HG03039 (cell line): ENCODE results near the gene MYL5.
"Not testable (repeated sequence)": the region's sequence is repeated elsewhere in the genome, so short reads cannot be mapped to it uniquely, and the experiment has no call there.

ENCODE experiments used
- ATAC-seq: cut with Tn5 transposase; IDR thresholded peaks from one replicate; pipeline ENCODE4 v1.9.1; 2021; ENCODE audit warnings: mild to moderate bottlenecking, moderate library complexity; ENCODE audit not compliant: unreplicated experiment

Gene MYL5

DNA sequence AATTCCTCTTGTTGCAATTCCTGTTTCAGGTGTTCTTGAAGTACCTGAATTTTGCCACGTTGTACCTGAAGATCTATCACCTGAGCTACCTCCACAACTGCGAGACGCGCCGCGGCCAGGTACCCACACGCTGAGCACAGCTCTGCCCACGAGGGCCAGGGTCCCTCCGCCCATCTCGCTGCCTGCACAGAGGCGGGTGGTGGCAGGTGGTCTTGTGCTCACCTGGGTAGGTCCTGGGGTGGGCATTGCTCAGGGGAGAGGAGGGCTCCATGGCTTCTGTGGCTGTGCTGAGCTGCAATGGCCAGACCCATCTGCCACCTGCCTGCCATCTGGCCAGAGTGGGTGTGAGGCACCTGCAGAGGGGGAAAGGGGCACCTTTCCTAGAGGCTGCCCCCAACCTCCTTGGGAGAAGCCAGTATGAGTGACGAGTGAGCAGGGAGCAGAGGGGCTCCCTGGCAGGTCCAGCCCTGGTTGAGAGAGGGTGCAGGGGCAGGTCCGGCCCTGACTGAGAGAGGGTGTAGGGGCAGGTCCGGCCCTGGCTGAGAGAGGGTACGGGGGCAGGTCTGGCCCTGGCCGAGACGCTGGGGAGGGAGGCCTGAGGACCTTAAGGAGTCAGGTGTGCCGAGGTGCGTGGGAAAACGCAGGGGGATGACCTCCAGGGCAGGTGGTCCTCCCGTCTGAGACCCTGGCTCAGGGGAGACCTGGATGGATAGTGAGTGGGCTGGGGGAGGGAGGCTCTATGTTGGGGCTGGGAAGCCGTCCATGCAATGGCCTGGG is 38.3 kb upstream of the MYL5 start:
- ATAC-seq, result no peak

DNA sequence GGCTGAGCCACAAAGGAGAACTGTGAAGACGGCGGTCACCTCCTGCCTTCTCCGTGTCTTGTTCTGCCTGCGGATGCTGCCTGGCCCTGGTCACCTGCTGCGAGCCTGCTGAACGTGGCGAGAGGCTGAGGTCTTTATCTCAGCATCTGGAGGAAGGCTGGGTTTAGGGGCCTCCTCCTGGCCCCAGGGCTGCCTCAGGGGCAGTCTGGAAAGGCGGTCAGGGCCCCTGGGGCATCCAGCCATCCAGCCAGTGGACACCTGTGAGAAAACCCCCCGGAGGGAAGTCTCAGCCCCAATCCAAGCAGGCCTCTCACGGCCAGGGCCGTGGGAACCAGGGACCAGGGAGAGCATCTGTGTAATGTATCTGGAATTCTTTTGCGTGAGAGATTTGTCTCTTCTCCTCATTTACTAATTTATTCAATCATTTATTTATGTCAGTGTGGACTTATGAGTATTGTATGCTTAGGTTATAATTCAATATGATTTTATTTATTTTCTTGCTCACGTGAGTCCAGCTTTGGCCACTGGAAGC is 37.6 kb upstream of the MYL5 start:
- ATAC-seq, result no peak

DNA sequence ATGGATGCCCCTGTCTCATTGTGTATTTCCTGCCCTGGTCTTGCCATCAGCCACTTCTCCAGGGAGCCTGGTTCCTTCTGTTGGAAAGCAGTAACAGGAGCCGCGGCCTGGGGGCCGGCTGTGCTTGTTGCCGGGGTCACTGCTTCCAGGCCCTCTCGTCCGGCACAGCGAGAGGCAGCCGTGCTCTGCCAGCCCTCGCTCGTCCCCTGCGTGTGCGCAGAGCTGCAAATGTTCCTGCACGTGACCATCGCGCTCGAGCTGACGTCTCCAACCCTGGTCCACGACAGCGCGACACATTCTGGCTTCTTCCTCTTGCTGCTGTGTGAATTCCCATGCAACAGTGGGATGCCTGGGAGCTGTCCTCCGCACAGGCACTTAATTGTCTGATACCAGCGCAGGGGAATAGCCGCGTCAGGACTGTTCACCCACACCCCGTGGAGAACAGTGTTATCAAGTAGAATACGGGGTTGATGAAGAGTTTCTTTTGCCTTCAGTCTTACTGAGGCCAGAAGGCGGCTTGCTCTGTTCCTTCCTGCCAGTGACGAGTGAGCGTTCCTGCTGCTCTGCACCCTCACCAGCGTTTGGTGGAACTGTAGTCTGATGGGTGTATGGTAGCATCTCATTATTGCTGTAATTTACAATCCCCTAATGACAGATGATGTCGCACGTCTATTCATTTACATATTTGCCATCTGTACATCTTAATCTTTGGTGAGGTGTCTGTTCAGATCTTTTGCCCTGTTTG is 36.6 kb upstream of the MYL5 start:
- no peak for ATAC-seq

DNA sequence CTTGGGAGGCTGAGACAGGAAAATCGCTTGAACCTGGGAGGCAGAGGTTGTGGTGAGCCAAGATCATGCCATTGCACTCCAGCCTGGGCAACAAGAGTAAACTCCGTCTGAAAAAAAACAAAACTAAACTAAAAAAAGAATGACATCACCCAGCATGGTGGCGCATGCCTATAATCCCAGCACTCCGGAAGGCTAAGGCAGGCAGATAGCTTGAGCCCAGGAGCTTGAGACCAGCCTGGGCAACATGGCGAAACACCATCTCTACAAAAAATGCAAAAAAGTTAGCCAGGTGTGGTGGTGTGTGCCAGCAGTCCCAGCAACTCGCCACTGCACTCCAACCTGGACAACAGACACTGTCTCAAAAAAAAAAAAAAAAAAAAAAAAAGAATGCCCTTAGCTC is 32.0 kb upstream of the MYL5 start:
- not testable (repeated sequence) for ATAC-seq

DNA sequence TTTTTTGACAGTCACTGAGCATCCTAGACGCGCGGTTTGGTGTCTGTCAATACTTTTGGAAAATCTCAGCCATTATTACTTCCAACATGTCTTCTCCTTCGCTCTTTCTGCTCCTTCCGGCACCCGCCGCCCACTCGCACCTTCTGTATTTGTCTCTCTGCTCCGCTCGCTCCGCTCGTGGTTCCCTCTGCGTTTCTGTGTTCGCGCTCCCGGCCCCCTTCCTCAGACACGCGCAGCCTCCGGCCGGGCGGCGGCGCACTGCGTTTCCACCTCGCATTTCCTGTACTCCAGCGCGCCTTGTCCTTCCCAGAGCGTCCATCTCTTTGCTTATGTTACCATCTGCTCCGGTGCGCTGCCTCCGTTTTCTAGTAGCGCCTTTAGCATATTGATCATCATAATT is 27.9 kb upstream of the MYL5 start:
- no peak for ATAC-seq

DNA sequence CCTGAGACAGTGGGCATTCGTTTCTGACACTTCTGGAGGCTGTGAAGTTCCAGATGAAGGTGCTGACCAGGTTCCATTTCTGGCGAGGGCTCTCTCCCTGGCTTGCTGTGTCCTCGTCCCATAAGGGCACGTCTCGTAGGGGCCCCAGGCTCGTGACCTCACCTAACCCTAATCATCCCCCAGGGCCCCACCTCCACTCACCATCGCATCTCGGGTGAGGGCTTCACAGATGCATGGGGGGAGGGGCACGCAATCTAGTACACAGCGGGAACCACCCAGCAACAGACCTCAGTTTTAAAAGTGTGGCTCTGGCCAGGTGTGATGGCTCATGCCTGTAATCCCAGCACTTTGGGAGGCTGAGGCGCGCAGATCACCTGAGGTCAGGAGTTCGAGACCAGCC is 26.9 kb upstream of the MYL5 start:
- ATAC-seq, result no peak

DNA sequence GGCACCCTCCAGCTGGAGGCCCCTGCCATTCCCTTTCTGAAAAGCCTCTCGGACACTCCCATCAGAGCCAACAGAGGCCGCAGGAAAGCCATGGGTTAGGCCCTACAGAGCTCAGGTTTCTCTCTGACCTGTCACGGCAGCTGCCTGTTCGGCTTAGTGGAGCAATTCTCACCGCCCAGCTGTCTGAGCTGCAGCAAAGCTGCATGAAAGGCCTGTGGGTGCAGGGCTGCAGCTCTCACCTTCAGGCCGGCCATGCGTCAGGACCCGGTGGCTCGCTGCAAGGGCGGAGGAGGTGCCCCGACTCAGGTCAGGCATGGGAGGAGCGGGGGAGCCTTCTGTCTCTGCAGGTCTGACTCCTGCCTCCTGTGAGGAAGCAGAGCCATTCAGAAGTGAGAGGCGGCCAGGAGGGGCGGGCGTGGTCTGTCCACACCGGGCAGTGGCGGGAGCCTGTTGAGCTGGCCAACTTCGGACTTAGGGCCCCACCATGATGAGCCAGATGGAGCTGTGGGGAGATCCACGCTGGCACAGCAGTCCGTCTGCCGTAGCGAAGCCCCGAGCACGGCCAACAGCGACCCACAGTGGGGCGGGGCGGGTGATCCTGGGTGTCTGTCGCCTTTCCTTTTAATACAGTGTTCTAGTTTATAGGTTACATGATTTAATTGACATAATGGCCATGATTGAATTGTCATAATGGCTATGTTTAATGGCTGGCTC is 25.6 kb upstream of the MYL5 start:
- no peak for ATAC-seq

DNA sequence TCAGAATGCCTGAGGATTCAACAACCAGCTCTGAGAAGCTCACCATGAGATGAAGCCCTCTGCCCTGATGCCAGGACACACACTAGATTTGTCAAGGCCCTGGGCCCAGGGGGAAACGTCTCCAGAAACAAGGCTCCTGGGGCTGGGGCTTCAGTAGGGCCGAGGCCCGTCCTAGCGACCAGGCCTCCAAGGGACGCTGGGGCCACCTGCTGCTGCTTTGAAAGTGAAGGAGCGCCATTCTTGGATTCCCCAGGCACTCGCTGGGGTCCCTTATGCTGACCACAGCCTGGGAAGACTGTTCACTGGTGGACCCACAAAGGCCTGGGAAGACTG is 25.1 kb upstream of the MYL5 start:
- no peak for ATAC-seq

DNA sequence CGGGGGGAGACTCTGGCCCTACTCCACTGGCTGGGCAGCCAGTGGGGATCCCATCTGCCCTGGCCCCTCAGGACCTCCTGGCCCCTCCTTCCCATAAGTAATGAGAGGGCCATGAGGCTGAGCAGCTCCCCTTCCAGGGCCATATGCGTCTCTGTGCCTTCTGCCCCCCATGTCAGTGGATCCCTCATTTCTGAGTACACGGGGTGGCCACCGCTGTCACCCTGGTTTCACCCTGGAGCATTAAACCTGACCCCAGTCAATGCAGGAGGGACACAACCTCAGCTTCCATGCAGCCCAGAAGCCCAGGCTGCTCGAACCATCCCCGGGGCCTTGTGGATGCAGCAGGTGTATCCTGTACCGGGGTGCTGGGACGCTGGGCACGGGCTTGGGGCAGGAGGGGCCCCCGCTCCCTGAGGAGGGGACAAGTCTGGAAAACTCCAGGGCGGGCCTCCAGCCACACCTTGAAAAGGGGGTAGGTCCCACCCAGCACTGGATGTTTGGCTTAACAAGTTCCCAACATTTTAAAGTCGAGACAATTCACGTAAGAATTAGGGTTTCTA is 24.5 kb upstream of the MYL5 start:
- no peak for ATAC-seq

DNA sequence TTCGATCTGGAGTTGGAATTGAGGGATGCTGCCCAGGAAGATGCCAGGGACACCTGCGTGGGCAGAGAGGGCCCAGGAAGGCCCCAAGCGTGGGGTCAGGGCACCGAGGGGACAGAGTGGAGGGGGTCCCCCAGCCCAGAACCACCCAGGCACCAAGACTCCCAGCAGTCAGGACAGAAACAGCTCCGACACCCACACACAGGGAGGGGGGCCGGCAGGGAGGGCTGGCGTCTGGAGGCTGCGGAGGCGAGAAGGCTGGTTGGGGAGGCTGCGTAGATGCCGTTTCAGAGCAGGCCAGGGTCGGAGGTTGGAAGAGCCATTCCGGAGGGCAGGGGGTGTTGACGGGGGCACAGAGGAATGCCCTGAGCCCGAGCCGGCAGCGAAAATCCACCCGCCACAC is 23.9 kb upstream of the MYL5 start:
- no peak for ATAC-seq

DNA sequence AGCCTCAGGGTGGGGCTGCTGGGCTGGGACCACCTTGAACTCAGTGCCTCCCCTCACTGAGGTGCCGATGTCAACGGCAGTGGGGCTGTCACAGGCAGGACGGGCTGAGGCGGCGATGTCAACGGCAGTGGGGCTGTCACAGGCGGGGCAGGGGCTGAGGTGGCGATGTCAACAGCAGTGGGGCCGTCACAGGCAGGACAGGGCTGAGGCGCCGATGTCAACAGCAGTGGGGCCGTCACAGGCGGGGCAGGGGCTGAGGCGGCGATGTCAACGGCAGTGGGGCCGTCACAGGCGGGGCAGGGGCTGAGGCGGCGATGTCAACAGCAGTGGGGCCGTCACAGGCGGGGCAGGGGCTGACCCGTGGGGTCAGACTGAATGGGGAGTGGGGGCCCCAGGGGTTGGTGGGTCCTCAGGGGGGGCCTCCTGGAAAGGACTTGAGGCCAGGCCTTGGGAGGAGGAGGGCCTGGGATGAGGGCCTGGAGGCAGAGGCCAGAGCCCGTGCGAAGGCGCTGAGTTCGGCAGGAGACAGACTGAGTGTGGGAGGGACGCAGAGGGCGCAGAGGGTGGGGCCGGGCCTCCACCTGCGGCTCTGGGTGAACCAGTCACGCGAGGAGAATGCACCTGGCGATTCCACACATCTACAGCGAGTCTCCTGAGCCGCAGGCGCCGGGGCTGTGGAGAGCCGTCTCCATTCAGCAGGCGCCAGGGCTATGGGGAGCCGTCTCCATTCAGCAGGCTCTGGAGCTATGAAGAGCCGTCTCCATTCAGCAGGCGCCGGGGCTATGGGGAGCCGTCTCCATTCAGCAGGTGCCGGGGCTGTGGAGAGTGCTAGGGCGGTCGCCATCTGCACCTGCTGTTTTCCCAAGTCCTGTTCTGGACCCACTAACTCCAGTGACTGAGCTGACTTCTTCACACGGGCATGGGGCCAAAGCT is 23.1 kb upstream of the MYL5 start:
- no peak for ATAC-seq

DNA sequence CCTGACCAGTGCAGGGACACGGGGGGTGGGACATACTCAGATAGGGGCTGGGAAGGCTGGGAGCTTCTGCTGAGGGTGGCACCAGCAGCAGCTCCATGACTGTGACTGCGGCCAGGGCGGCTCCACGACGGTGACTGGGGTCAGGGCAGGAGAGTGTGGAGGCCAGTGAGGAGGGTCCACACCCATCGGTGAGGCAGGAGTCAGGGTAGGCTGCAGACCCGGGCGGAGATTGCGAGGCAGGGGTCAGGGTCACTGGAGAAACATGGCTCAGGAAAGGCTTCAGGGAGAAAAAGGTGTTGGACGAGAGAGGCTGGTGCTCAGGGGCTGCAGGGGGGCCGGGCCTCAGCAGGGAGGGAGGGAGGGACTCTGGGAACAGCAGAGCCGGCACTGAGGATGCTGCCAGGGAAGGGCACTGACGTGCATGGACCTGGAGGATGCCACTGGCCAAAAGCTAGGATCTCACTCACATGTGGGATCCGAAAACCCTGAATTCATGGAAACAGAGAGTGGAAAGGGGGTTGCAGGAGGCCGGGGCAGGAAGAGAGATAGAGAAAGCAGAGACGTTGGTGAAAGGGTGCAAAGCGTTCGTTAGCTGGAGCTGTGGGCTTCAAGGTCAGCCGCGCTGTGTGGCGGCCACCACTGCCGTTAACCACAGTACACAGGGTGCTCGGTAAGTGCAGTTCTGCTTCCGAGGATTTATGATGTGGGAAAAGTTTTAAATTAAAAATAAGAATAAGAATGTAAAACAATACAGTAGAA is 22.3 kb upstream of the MYL5 start:
- no peak for ATAC-seq

DNA sequence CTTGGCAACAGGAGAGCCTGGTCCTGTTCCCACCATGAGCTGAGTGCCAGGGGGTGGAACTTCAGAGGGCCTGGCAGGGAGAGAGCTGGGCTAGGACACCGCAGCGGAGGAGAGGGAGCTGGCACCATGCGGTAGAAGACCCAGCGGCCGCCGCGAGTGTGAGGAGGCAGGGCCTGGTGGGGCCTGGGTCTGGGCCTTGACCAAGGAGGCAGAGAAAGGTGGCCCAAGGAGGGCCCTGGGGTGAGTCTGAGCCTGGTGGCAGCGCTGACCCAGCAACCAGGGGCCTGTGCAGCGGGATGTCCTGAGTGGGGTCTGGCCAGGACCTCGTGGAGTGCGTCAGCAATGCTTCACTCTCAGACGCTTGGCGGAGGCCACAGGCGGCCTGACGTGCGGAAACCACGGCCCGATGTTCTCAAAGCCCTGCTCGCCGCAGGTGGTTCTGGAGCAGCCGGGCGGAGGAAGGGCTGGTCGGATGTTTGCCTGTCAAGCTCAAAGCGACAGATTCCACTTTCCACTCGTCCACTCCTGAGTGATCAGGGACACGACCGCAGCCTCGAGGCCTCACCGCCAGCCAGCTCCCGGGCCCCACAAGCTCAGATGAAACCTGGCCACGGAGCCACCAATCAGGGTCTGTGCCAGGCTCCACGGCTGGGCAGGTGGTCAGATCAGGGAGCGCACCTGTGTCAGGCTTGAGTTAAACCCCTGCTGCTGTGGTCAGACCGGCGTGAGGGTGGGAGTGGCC is 21.1 kb upstream of the MYL5 start:
- no peak for ATAC-seq

DNA sequence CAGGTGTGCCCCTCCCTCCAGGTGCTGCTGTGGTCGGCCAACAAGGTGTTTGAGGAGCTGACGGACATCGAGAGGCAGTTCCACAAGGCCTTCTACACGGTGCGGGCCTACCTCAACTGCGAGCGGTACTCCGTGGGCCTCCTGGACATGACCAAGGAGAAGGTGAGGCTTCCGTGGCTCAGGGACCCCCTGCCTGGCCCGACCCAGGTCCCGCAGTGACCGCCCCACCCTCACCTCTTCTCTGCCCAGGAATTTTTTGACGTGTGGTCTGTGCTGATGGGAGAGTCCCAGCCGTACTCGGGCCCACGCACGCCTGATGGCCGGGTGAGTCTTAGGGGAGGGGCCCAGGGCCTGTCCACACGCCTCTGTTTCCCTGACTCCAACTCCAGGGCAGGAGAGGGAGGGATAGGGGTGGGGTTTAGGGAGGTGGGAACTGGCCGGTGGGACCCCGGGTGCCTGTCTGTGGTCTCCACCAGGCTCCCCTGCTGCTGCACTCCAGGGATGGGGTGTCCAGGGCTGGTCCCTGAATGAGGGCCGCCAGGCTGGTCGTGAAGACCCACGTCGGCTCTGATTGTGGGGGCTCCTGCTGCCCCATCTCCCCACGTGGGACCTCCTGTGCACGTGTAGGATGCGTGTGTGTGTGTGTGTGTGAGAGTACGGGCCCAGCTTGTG is 20.4 kb upstream of the MYL5 start:
- no peak for ATAC-seq

DNA sequence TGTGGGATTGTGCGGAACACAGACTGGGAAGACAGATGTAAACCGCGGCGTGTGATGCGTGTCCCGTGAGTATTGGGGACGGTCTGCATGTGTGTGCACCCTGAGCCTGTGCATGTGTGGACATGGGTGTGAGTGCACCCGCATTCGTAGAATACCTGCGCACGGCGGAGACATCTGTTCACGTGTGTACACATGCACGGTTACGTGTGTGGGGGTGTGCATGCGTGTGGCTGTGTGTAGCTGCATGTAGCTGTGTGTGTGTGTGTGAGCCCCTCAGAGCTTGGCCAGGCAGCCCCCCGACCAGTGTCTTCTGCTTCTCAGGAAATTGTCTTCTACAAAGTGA is 19.9 kb upstream of the MYL5 start:
- no peak for ATAC-seq

DNA sequence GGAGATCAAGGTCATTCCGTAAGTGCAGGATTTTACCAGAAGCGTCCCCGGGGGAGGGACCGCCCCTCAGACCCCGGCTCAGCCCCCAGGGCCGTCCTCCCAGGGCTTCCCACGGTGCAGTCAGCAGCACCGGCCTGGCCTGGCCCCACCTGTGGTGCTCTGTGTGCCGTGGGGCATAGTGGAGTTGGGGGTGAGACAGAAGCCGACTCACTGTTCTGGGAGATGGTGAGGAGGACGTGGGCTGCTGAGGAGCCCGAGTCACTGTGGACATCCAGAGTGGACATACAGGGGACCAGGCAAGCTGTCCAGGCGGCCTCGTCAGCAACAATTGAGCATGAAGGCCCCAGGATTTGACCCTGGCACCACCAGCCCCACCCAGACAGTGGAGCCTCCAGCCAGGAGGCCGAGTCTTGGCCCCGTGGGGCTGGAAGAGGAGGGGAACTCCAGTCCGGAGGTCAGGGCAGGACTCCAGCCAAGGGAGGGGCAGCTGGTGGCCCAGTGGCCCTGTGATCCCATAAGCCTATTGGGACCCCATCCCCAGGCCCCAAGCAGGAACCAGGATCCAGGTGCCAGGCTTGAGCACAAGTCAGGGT is 19.4 kb upstream of the MYL5 start:
- no peak for ATAC-seq

DNA sequence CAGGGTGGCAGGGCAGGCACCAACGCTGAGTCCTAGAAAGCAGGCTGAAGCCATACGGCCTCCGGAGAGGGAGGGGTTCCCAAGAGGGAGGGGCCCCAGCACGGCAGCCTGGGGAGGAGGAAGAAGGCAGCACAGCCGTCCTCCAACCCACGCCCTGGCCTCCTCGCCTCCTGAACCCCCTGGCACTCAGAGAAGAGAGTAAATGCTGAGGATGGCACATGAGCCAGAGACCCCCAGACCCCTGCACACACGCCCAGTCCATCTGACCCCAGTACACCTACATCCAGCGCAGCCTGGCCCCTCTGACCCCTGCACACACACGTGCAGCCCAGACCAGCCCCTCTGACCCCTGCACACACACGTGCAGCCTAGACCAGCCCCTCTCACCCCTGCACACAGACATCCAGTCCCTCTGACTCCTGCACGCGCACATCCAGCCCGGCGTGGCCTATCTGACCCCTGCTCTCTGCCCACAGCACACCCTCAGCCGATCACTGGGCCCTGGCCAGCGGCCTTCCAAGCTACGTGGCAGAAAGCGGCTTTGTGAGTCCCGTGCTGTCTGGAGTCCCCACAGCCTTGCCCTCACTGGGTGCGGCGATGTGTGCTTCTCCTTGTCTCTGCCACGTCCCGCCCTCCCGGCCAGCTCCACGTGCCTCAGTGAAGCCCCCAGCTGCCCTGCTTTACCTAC is 18.7 kb upstream of the MYL5 start:
- ATAC-seq, result no peak
